B cell (primary cell): ENCODE data around the gene LMO7. TPM values are rescaled to one million over a fixed set of nuclear protein-coding genes. Genes with fewer than 3 reads are reported as not detected.

Source experiments
- ATAC-seq: fragments of 200-7000 bp; cut with Tn5 transposase; one replicate; pipeline ENCODE4 v1.10.0; 2021; ENCODE audit warnings: low read depth, mild to moderate bottlenecking, moderate number of reproducible peaks, moderate library complexity
- CTCF ChIA-PET: fragments of 350-600 bp; sonication (Branson Sonifier 250); formaldehyde crosslinking; loops from one replicate; lab custom pipeline; 2021; ENCODE audit warnings: antibody characterized with exemption, inconsistent platforms; lab: Charles Lee
- POLR2A ChIA-PET: fragments of 350-600 bp; sonication (Branson Sonifier 250); formaldehyde crosslinking; loops from one replicate; lab custom pipeline; 2021; ENCODE audit warnings: antibody characterized with exemption; lab: Charles Lee
- DNase-seq: peaks from one replicate; pipeline ENCODE4 v3.0.0; 2013
- H2AFZ ChIP-seq: 2 replicates; pipeline ENCODE4 v1.6.1; 2012; ENCODE audit warnings: mild to moderate bottlenecking, low read depth, low read length; ENCODE audit not compliant: insufficient read depth, poor library complexity, severe bottlenecking
- H3K27ac ChIP-seq, 2 donors: 1 replicate in 1 of 2; 2 replicates in 1 of 2; pipeline ENCODE4 v1.5.1; 2012 to 2013; ENCODE audit warnings: low read length in 2 of 2, mild to moderate bottlenecking in 2 of 2, moderate library complexity in 1 of 2
- H3K27me3 ChIP-seq, 4 experiments: fragments of 200-600 bp in 1 of 4; sonication (generic) in 1 of 4; replicated peaks in 1 of 4; 1 replicate in 2 of 4; 2 replicates in 2 of 4; pipeline versions ENCODE4 v1.6.1 to v1.7.0; 2013 to 2016; ENCODE audit warnings: low read length in 3 of 4, mild to moderate bottlenecking in 2 of 4, mixed read lengths in 1 of 4, moderate library complexity in 1 of 4; ENCODE audit not compliant: insufficient read depth in 4 of 4, control insufficient read depth in 3 of 4; ENCODE audit errors: control extremely low read depth in 1 of 4
- H3K36me3 ChIP-seq, 2 experiments: replicated peaks in 1 of 2; 1 replicate in 1 of 2; 2 replicates in 1 of 2; pipeline versions ENCODE4 v1.6.1 to v1.7.1; 2013; ENCODE audit warnings: low read length in 1 of 2; ENCODE audit not compliant: insufficient read depth in 2 of 2, control insufficient read depth in 1 of 2; ENCODE audit errors: control extremely low read depth in 1 of 2, extremely low read depth in 1 of 2
- H3K4me1 ChIP-seq, 2 donors: fragments of 200-600 bp in 1 of 2; sonication (generic) in 1 of 2; 1 replicate in 1 of 2; 2 replicates in 1 of 2; pipeline versions ENCODE4 v1.5.1 to v1.6.1; 2013 to 2017; ENCODE audit warnings: low read length in 2 of 2; ENCODE audit not compliant: control insufficient read depth in 2 of 2, insufficient read depth in 2 of 2
- H3K4me2 ChIP-seq: replicated peaks from 2 replicates; pipeline ENCODE3; 2012; ENCODE audit warnings: mild to moderate bottlenecking, low read depth, low read length; ENCODE audit not compliant: poor library complexity, severe bottlenecking
- H3K4me3 ChIP-seq, 5 experiments: fragments of 200-600 bp in 1 of 5; sonication (generic) in 1 of 5; 1 replicate in 3 of 5; 2 replicates in 2 of 5; pipeline versions ENCODE4 v1.5.1 to v1.7.0; 2011 to 2016; ENCODE audit warnings: low read length in 4 of 5, mild to moderate bottlenecking in 4 of 5, low read depth in 2 of 5, control low read depth in 1 of 5, moderate library complexity in 1 of 5; ENCODE audit not compliant: insufficient read depth in 1 of 5; ENCODE audit errors: control extremely low read depth in 1 of 5, extremely low read depth in 1 of 5
- H3K79me2 ChIP-seq: fragments of 200-600 bp; sonication (generic); one replicate; pipeline ENCODE4 v1.6.0; 2016; ENCODE audit warnings: low read length; ENCODE audit not compliant: control insufficient read depth, insufficient read depth
- H3K9ac ChIP-seq: fragments of 200-600 bp; sonication (generic); 2 replicates; pipeline ENCODE4 v1.6.1; 2017; ENCODE audit warnings: mild to moderate bottlenecking, low read length, moderate library complexity
- H3K9me3 ChIP-seq, 3 donors: one replicate each; pipeline versions ENCODE4 v1.6.1 to v1.7.1; 2013; ENCODE audit warnings: low read length in 2 of 3; ENCODE audit not compliant: control insufficient read depth in 2 of 3, insufficient read depth in 1 of 3; ENCODE audit errors: control extremely low read depth in 1 of 3
- H4K20me1 ChIP-seq: 2 replicates; pipeline ENCODE4 v1.6.0; 2012; ENCODE audit warnings: mild to moderate bottlenecking, low read length; ENCODE audit not compliant: insufficient read depth, control insufficient read depth, poor library complexity, severe bottlenecking
- H3K27ac Mint-ChIP-seq: one replicate; pipeline ENCODE4 v1.8.0; 2021; ENCODE audit warnings: mixed read lengths
- H3K27me3 Mint-ChIP-seq: one replicate; pipeline ENCODE4 v1.8.0; 2021; ENCODE audit warnings: mixed read lengths
- H3K4me1 Mint-ChIP-seq: one replicate; pipeline ENCODE4 v1.8.0; 2021; ENCODE audit warnings: mixed read lengths
- H3K4me3 Mint-ChIP-seq: one replicate; pipeline ENCODE4 v1.8.0; 2021; ENCODE audit warnings: mixed read lengths
- H3K9me3 Mint-ChIP-seq: one replicate; pipeline ENCODE4 v1.8.0; 2022; ENCODE audit warnings: mixed read lengths; ENCODE audit not compliant: insufficient read depth
- EZH2 ChIP-seq: IDR thresholded peaks from 2 replicates; pipeline ENCODE4 v1.6.1; 2012; ENCODE audit warnings: borderline replicate concordance, low read depth, mild to moderate bottlenecking, moderate library complexity, low read length; ENCODE audit not compliant: insufficient read depth, poor library complexity, severe bottlenecking
- WGBS: methylation state at CpG from one replicate; pipeline ENCODE4 v1.1.5; 2013; ENCODE audit warnings: missing lambda C conversion rate; ENCODE audit not compliant: insufficient coverage; 5-methylcytosine and 5-hydroxymethylcytosine counted together
- intact Hi-C: fragments of 100-400 bp; cut with micrococcal nuclease; formaldehyde crosslinking; loops from one replicate; pipeline ENCODE4 v1.10.0; 2022
- polyA plus RNA-seq: library from polyadenylated mRNA; depleted of rRNA; stranded (reverse); fragments of >200 nt; gene quantifications from 2 replicates; pipeline ENCODE4 v1.2.3, GENCODE V29; 2012
- total RNA-seq, 2 donors: library from RNA; stranded (reverse); fragments of 120-200 nt in 1 of 2; gene quantifications; 1 replicate in 1 of 2; 2 replicates in 1 of 2; pipeline versions ENCODE4 v1.2.3 to v1.2.4, GENCODE V29; 2013 to 2022
- TF ChIP-seq, protein P1 (sequence below): fragments of 200-600 bp; IDR thresholded peaks from one replicate; pipeline ENCODE4 v1.8.0; 2022; ENCODE audit warnings: antibody characterized with exemption, mild to moderate bottlenecking

Gene LMO7
- total and polyA plus RNA-seq, 2 donors (not counting 1 experiment from before 2014, with no cell fraction given), result 7.8 to 17.4 TPM

DNA sequence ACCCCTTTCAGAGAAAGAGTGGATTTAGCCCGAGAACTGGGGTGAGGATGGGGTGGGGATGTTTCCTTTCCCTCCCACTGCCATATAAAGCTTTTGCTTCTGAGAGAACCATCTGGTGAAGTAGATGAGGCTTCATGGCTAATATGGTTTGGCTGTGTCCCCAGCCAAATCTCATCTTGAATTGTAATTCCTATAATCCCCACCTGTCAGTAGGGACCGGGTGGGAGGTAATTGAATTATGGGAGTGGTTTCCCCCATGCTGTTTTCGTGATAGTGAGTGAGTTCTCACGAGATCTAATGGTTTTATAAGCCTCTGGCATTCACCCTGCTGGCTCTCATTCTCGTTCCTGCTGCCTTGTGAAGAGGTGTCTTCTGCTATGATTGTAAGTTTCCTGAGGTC lies 270.9 kb downstream of the LMO7 start:
- no peak overlapping the region for H3K9ac ChIP-seq
- ATAC-seq (no peak), DNase-seq (no peak)
- no peaks in the 10 kb centered on the region for H3K36me3 ChIP-seq
- Mint-ChIP-seq H3K9me3 (no peaks in the 10 kb centered on the region), H3K4me3 (no peak overlapping the region), H3K27ac (no peak overlapping the region), H3K27me3 (peaks cover 2% of the 10 kb centered on the region), H3K4me1 (no peaks in the 10 kb centered on the region)
- WGBS, result 89% methylated on average over 2 of the region's 5 CpGs
- TF ChIP-seq, protein P1, sequence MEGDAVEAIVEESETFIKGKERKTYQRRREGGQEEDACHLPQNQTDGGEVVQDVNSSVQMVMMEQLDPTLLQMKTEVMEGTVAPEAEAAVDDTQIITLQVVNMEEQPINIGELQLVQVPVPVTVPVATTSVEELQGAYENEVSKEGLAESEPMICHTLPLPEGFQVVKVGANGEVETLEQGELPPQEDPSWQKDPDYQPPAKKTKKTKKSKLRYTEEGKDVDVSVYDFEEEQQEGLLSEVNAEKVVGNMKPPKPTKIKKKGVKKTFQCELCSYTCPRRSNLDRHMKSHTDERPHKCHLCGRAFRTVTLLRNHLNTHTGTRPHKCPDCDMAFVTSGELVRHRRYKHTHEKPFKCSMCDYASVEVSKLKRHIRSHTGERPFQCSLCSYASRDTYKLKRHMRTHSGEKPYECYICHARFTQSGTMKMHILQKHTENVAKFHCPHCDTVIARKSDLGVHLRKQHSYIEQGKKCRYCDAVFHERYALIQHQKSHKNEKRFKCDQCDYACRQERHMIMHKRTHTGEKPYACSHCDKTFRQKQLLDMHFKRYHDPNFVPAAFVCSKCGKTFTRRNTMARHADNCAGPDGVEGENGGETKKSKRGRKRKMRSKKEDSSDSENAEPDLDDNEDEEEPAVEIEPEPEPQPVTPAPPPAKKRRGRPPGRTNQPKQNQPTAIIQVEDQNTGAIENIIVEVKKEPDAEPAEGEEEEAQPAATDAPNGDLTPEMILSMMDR, result no peak
- no peak for TF ChIP-seq EZH2
- no peaks in the 10 kb centered on the region for H3K79me2 ChIP-seq
- no peaks in the 10 kb centered on the region for H3K9me3 ChIP-seq
- no peak overlapping the region for H3K27ac ChIP-seq
- no peaks in the 10 kb centered on the region for H3K4me1 ChIP-seq
- no peaks in the 10 kb centered on the region for H4K20me1 ChIP-seq
- intact Hi-C loops, result no loop called here
- ChIA-PET POLR2A (no interaction called here), CTCF (no interaction called here)
- no peak overlapping the region for H2AFZ ChIP-seq
- no peak overlapping the region for H3K4me3 ChIP-seq
- no peaks in the 10 kb centered on the region for H3K27me3 ChIP-seq
- no peak overlapping the region for H3K4me2 ChIP-seq

DNA sequence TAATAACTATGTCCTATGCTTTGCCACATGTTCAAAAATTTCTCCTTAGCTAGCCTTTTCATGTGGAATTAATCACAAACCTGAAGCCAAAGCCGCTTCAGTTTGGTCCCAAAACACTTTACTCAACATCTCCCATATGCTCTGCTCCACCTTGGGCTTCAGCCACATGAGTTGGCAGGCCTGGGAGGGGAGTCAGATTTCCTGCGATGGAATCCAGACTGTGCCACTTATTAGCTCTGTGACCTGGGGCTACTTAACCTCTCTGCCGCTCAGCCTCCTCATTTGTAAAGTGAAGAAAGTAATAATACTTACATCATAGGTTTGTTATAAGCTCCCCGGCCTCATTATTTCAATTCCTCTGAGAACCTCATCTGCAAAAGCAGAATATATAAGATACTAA lies 272.0 kb downstream of the LMO7 start:
- no peaks in the 10 kb centered on the region for H3K9me3 Mint-ChIP-seq
- DNase-seq (no peak), ATAC-seq (no peak)
- POLR2A ChIA-PET, result no interaction called here
- intact Hi-C loops, result no loop called here
- no peak overlapping the region for H3K4me3 Mint-ChIP-seq
- no peak overlapping the region for H3K4me3 ChIP-seq
- H3K9me3 ChIP-seq, result no peaks in the 10 kb centered on the region
- H3K4me1 ChIP-seq, result no peaks in the 10 kb centered on the region
- no peak overlapping the region for H3K9ac ChIP-seq
- H3K27ac Mint-ChIP-seq, result no peak overlapping the region
- no peak overlapping the region for H2AFZ ChIP-seq
- WGBS, result no CpG with 5 or more reads among the region's 4 CpGs
- no peak overlapping the region for H3K4me2 ChIP-seq
- H3K4me1 Mint-ChIP-seq, result no peaks in the 10 kb centered on the region
- H3K27ac ChIP-seq, result no peak overlapping the region
- no peaks in the 10 kb centered on the region for H3K79me2 ChIP-seq
- CTCF ChIA-PET, result no interaction called here
- no peak for TF ChIP-seq EZH2
- H4K20me1 ChIP-seq, result no peaks in the 10 kb centered on the region
- H3K27me3 ChIP-seq, result no peaks in the 10 kb centered on the region
- no peaks in the 10 kb centered on the region for H3K36me3 ChIP-seq
- peaks cover 2% of the 10 kb centered on the region for H3K27me3 Mint-ChIP-seq

Other genes with a start within 250 kb of the LMO7 start
- gene TBC1D4, start 154.2 kb upstream of the LMO7 start, total RNA-seq, result 1.3 and 1.6 TPM in 2 replicates
- gene TBC1D4, start 154.2 kb upstream of the LMO7 start, polyA plus RNA-seq, result 1.6 and 3.5 TPM in 2 replicates
- 152 and 153 TPM in 2 replicates for gene COMMD6, start 98.5 kb upstream of the LMO7 start, total RNA-seq
- gene COMMD6, start 98.5 kb upstream of the LMO7 start, polyA plus RNA-seq, result 78.0 and 203 TPM in 2 replicates
- gene UCHL3, start 86.5 kb upstream of the LMO7 start, total RNA-seq, result 13.5 and 16.8 TPM in 2 replicates
- gene UCHL3, start 86.5 kb upstream of the LMO7 start, polyA plus RNA-seq, result 13.3 and 14.9 TPM in 2 replicates